ENCODE data around the gene MT4. TPM values are rescaled to one million over a fixed set of nuclear protein-coding genes. Genes with fewer than 3 reads are reported as not detected.

MT4 gene
- polyA plus RNA-seq, 1 of the 3 experiments (the other 2 are of a cell fraction): not detected

DNA sequence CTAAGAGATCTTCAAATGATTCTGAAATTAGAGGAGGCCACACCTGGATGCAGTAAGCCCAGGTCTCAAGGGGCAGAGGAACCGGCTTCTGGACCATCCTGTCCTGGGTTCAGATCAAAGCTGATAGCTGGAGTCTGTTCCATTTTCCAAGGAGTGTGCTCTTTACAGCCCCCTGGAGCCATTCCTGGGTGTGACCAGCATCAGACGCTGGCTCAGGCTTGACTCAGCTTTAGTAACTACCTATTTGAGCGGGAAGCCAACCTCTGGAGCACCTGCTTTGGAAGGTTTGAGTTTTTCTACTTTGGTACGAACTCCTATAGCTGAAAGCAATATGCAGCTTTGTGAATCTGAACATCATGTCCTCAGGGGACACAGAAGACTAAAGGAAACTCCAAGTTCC, 32.2 kb upstream of the MT4 start:
- Histone ChIP-seq H3K9me3 (0 out of 2 replicates have a peak, but pooled peaks cover 3% of the 10 kb centered on the region), H3K79me2 (ENCODE audit: insufficient read depth) (no peaks in the 10 kb centered on the region), H3K9me2 (no peaks in the 10 kb centered on the region), H3K4me3 (ENCODE audit: low read depth in 2 of 2, low read length in 1 of 2) (no peak overlapping the region), H3K4me1 (ENCODE audit: control insufficient read depth in 1 of 2, insufficient read depth in 2 of 2, low read depth in 1 of 2, low read length in 1 of 2) (0 out of 4 replicates have a peak, but pooled peaks cover 0 to 8% of the 10 kb centered on the region in 2 experiments), H2AFZ (ENCODE audit: low read depth) (no peak overlapping the region), H3K27ac (ENCODE audit: low read depth in 2 of 2, low read length in 1 of 2) (no peak overlapping the region), H3K9ac (no peak overlapping the region), H4K20me1 (ENCODE audit: insufficient read depth) (no peaks in the 10 kb centered on the region), H3K27me3 (ENCODE audit: insufficient read depth) (no peaks in the 10 kb centered on the region; the same call in 1 of the 2 replicates), H3K36me3 (replicated peaks in 1 of 2; ENCODE audit: control insufficient read depth in 1 of 2, insufficient read depth in 2 of 2, low read length in 1 of 2) (no peaks in the 10 kb centered on the region), H3F3A (replicated peaks; ENCODE audit: insufficient read depth) (peaks cover 1% of the 10 kb centered on the region), H3K4me2 (no peak overlapping the region)
- 59% methylated on average over 4 of the region's 4 CpGs for WGBS (ENCODE audit: low lambda C conversion rate)
- no peak for DNase-seq
- POLR2A ChIA-PET: no interaction called here
- CTCF ChIA-PET: interaction anchor here (0.9 to 3.5 kb wide), 5 partner anchors 15 to 1068 kb away, joined by 3 to 10 read pairs (median 4); no protein-coding TSS in a partner anchor
- TF ChIP-seq, protein P1, sequence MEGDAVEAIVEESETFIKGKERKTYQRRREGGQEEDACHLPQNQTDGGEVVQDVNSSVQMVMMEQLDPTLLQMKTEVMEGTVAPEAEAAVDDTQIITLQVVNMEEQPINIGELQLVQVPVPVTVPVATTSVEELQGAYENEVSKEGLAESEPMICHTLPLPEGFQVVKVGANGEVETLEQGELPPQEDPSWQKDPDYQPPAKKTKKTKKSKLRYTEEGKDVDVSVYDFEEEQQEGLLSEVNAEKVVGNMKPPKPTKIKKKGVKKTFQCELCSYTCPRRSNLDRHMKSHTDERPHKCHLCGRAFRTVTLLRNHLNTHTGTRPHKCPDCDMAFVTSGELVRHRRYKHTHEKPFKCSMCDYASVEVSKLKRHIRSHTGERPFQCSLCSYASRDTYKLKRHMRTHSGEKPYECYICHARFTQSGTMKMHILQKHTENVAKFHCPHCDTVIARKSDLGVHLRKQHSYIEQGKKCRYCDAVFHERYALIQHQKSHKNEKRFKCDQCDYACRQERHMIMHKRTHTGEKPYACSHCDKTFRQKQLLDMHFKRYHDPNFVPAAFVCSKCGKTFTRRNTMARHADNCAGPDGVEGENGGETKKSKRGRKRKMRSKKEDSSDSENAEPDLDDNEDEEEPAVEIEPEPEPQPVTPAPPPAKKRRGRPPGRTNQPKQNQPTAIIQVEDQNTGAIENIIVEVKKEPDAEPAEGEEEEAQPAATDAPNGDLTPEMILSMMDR (IDR thresholded peaks at IDR 0.05): peak; percentile 10; the same call in 1 of the 2 replicates
- TF ChIP-seq, protein P2, sequence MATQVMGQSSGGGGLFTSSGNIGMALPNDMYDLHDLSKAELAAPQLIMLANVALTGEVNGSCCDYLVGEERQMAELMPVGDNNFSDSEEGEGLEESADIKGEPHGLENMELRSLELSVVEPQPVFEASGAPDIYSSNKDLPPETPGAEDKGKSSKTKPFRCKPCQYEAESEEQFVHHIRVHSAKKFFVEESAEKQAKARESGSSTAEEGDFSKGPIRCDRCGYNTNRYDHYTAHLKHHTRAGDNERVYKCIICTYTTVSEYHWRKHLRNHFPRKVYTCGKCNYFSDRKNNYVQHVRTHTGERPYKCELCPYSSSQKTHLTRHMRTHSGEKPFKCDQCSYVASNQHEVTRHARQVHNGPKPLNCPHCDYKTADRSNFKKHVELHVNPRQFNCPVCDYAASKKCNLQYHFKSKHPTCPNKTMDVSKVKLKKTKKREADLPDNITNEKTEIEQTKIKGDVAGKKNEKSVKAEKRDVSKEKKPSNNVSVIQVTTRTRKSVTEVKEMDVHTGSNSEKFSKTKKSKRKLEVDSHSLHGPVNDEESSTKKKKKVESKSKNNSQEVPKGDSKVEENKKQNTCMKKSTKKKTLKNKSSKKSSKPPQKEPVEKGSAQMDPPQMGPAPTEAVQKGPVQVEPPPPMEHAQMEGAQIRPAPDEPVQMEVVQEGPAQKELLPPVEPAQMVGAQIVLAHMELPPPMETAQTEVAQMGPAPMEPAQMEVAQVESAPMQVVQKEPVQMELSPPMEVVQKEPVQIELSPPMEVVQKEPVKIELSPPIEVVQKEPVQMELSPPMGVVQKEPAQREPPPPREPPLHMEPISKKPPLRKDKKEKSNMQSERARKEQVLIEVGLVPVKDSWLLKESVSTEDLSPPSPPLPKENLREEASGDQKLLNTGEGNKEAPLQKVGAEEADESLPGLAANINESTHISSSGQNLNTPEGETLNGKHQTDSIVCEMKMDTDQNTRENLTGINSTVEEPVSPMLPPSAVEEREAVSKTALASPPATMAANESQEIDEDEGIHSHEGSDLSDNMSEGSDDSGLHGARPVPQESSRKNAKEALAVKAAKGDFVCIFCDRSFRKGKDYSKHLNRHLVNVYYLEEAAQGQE (IDR thresholded peaks at IDR 0.05; ENCODE audit: low read depth, low read length): no peak

DNA sequence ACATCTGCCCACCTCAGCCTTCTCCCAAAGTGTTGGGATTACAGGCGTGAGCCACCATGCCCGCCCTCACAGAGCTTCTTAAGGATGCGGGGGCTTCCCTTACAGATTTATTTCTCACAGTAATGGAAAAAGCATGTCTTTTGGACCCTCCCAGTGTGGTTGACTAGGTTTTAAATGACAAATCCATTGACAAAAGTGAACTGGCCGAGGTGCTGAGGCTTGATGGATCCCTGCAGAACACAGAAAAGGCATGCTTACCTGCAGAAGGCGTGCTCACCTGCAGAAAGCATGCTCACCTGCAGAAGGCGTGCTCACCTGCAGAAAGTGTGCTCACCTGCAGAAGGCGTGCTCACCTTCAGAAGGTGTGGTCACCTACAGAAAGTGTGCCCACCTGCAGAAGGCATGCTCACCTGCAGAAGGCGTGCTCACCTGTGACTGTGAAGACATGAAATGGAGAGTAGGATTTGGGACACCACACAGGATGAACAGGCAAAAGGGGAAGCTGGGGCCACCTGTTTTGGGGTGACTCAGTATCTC, 30.0 kb upstream of the MT4 start:
- TF ChIP-seq, protein P3, sequence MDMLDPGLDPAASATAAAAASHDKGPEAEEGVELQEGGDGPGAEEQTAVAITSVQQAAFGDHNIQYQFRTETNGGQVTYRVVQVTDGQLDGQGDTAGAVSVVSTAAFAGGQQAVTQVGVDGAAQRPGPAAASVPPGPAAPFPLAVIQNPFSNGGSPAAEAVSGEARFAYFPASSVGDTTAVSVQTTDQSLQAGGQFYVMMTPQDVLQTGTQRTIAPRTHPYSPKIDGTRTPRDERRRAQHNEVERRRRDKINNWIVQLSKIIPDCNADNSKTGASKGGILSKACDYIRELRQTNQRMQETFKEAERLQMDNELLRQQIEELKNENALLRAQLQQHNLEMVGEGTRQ (IDR thresholded peaks at IDR 0.05; ENCODE audit: borderline replicate concordance, low read depth, low read length): no peak
- TF ChIP-seq, protein P2 (IDR thresholded peaks at IDR 0.05; ENCODE audit: low read depth, low read length): peak; percentile 57; the same call in 1 of the 2 replicates
- TF ChIP-seq, protein P4, sequence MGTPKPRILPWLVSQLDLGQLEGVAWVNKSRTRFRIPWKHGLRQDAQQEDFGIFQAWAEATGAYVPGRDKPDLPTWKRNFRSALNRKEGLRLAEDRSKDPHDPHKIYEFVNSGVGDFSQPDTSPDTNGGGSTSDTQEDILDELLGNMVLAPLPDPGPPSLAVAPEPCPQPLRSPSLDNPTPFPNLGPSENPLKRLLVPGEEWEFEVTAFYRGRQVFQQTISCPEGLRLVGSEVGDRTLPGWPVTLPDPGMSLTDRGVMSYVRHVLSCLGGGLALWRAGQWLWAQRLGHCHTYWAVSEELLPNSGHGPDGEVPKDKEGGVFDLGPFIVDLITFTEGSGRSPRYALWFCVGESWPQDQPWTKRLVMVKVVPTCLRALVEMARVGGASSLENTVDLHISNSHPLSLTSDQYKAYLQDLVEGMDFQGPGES (IDR thresholded peaks at IDR 0.05; ENCODE audit: low read depth, low read length): no peak
- TF ChIP-seq CHD2 (IDR thresholded peaks at IDR 0.05; ENCODE audit: low read length, partially characterized antibody): no peak
- H3K9ac ChIP-seq: no peak overlapping the region
- H3K27ac ChIP-seq (ENCODE audit: low read depth in 2 of 2, low read length in 1 of 2): no peak overlapping the region
- no peak overlapping the region for H3K4me3 ChIP-seq (ENCODE audit: low read depth in 2 of 2, low read length in 1 of 2)
- H3K27me3 ChIP-seq (ENCODE audit: insufficient read depth): no peaks in the 10 kb centered on the region; the same call in 1 of the 2 replicates
- H3K9me2 ChIP-seq: no peaks in the 10 kb centered on the region
- H3K4me2 ChIP-seq: no peak overlapping the region
- CTCF ChIA-PET: interaction anchor here (1.1 to 3.5 kb wide), 2 partner anchors 21 to 167 kb away, joined by 3 to 10 read pairs; no protein-coding TSS in a partner anchor
- WGBS (ENCODE audit: low lambda C conversion rate): 49% methylated on average over 8 of the region's 8 CpGs
- H4K20me1 ChIP-seq (ENCODE audit: insufficient read depth): no peaks in the 10 kb centered on the region
- no peak overlapping the region for H2AFZ ChIP-seq (ENCODE audit: low read depth)
- DNase-seq: no peak
- H3F3A ChIP-seq (replicated peaks; ENCODE audit: insufficient read depth): no peaks in the 10 kb centered on the region
- 0 out of 2 replicates have a peak, but pooled peaks cover 3% of the 10 kb centered on the region for H3K9me3 ChIP-seq
- no peaks in the 10 kb centered on the region for H3K36me3 ChIP-seq (replicated peaks in 1 of 2; ENCODE audit: control insufficient read depth in 1 of 2, insufficient read depth in 2 of 2, low read length in 1 of 2)
- POLR2A ChIA-PET: no interaction called here
- no peaks in the 10 kb centered on the region for H3K79me2 ChIP-seq (ENCODE audit: insufficient read depth)
- H3K4me1 ChIP-seq (ENCODE audit: control insufficient read depth in 1 of 2, insufficient read depth in 2 of 2, low read depth in 1 of 2, low read length in 1 of 2): 0 out of 4 replicates have a peak, but pooled peaks cover 0 to 8% of the 10 kb centered on the region in 2 experiments
